ENCODE results near the gene CYP19A1.

DNA sequence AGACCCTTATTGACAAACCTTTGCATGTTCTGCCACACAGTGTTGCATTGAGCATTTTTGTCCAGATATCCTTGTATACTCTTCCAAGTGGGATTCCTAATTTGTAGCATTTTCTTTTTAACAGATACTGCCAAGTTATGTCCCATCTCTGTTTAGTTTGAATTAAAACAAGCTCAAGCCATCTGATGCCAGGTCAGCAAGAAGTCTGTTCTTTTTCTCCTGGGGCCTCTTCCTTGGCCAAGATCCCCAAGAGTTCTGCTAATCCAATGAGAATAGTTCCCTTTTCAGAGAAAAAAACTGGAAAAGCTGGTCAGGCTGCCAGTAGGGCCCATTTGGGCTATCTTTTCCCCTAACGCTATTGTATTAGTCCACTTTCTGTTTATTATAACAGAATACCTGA lies 32.9 kb upstream of the CYP19A1 start:
- TF ChIP-seq, protein P1, sequence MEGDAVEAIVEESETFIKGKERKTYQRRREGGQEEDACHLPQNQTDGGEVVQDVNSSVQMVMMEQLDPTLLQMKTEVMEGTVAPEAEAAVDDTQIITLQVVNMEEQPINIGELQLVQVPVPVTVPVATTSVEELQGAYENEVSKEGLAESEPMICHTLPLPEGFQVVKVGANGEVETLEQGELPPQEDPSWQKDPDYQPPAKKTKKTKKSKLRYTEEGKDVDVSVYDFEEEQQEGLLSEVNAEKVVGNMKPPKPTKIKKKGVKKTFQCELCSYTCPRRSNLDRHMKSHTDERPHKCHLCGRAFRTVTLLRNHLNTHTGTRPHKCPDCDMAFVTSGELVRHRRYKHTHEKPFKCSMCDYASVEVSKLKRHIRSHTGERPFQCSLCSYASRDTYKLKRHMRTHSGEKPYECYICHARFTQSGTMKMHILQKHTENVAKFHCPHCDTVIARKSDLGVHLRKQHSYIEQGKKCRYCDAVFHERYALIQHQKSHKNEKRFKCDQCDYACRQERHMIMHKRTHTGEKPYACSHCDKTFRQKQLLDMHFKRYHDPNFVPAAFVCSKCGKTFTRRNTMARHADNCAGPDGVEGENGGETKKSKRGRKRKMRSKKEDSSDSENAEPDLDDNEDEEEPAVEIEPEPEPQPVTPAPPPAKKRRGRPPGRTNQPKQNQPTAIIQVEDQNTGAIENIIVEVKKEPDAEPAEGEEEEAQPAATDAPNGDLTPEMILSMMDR (IDR thresholded peaks at IDR 0.05; ENCODE audit: low read length): no peak
- TF ChIP-seq EZH2 (IDR thresholded peaks at IDR 0.05; ENCODE audit: borderline replicate concordance, low read length): no peak

All from OCI-LY1 (cell line).